HepG2 (cell line): ENCODE data around the gene ZNF75A. TPM values are rescaled to one million over a fixed set of nuclear protein-coding genes. Genes with fewer than 3 reads are reported as not detected.
A peak's percentile ranks its signal among the peaks of the same experiment; 100 is the strongest.

Experiments
- LCORL ChIP-seq, 2 experiments: fragments of 450-650 bp in 1 of 2; sonication (generic) in 1 of 2; formaldehyde crosslinking in 1 of 2; IDR thresholded peaks; 2 replicates each; pipeline versions ENCODE4 v1.5.0 to v1.6.1; 2017 to 2020; ENCODE audit warnings: antibody characterized with exemption in 1 of 2, missing genetic modification reagents in 1 of 2
- NFYB ChIP-seq: sonication (generic); formaldehyde crosslinking; IDR thresholded peaks from 2 replicates; pipeline ENCODE4 v1.4.0; 2020; ENCODE audit warnings: missing genetic modification reagents
- NFYC ChIP-seq: IDR thresholded peaks from 2 replicates; pipeline ENCODE4 v1.6.1; 2016; ENCODE audit warnings: missing genetic modification reagents, missing compliant biosample characterization
- RAD51 ChIP-seq: fragments of 450-650 bp; IDR thresholded peaks from 2 replicates; pipeline ENCODE4 v1.6.1; 2016; ENCODE audit warnings: borderline replicate concordance
- SALL1 ChIP-seq: sonication (generic); formaldehyde crosslinking; IDR thresholded peaks from 2 replicates; pipeline ENCODE4 v1.8.0; 2022; ENCODE audit warnings: mild to moderate bottlenecking, missing genetic modification reagents
- THAP11 ChIP-seq: IDR thresholded peaks from 2 replicates; pipeline ENCODE4 v1.6.1; 2016; ENCODE audit warnings: missing biosample characterization, missing genetic modification reagents
- U2AF2 ChIP-seq: fragments of 200-400 bp; formaldehyde crosslinking; IDR thresholded peaks from 2 replicates; pipeline ENCODE4 v1.6.1; 2017; ENCODE audit warnings: low read depth, mild to moderate bottlenecking, low read length
- ZNF143 ChIP-seq: sonication (generic); formaldehyde crosslinking; IDR thresholded peaks from 2 replicates; pipeline ENCODE4 v1.4.0; 2020; ENCODE audit warnings: missing genetic modification reagents
- ZSCAN22 ChIP-seq: sonication (generic); formaldehyde crosslinking; IDR thresholded peaks from 2 replicates; pipeline ENCODE4 v1.4.0; 2020; ENCODE audit warnings: mild to moderate bottlenecking, missing genetic modification reagents
- polyA plus RNA-seq, 8 experiments: library from polyadenylated mRNA; depleted of rRNA in 3 of 8; stranded (reverse) in 7 of 8; unstranded in 1 of 8; fragments of >200 nt; fragmentation: Illumina TruSeq in 4 of 8; extraction: Trizol in 4 of 8; gene quantifications; 2 replicates each; pipeline versions ENCODE4 v1.2.1 to v1.2.3, GENCODE V29; 2011 to 2016; ENCODE audit warnings: low read depth in 4 of 8, missing spikeins in 1 of 8, mixed read lengths in 1 of 8; ENCODE audit not compliant: insufficient read depth in 1 of 8
- total RNA-seq, 5 experiments: library from RNA; depleted of rRNA; stranded (reverse); fragments of >200 nt; fragmentation: Illumina TruSeq; extraction: Trizol; gene quantifications; 2 replicates each; pipeline ENCODE4 v1.2.3, GENCODE V29; 2016; ENCODE audit warnings: low read depth in 1 of 5
- TF ChIP-seq, protein P1 (sequence below): sonication (generic); formaldehyde crosslinking; IDR thresholded peaks from 2 replicates; pipeline ENCODE4 v1.5.0; 2020; ENCODE audit warnings: missing genetic modification reagents
- TF ChIP-seq, protein P2 (sequence below): sonication (generic); formaldehyde crosslinking; IDR thresholded peaks from 2 replicates; pipeline ENCODE4 v1.4.0; 2020; ENCODE audit warnings: missing genetic modification reagents
- TF ChIP-seq, protein P3 (sequence below): sonication (generic); formaldehyde crosslinking; conservative IDR thresholded peaks from 2 replicates; pipeline ENCODE4 v1.4.0; 2020; ENCODE audit warnings: mild to moderate bottlenecking, missing genetic modification reagents, moderate library complexity
- TF ChIP-seq, protein P4 (sequence below): IDR thresholded peaks from 2 replicates; pipeline ENCODE4 v1.6.1; 2012; ENCODE audit warnings: inconsistent platforms
- TF ChIP-seq, protein P5 (sequence below): sonication (generic); formaldehyde crosslinking; IDR thresholded peaks from 2 replicates; pipeline ENCODE4 v1.5.0; 2020; ENCODE audit warnings: mild to moderate bottlenecking, missing genetic modification reagents
- TF ChIP-seq, protein P6 (sequence below): IDR thresholded peaks from 2 replicates; pipeline ENCODE4 v1.6.1; 2016; ENCODE audit warnings: missing genetic modification reagents, missing compliant biosample characterization
- TF ChIP-seq, protein P7 (sequence below): sonication (generic); formaldehyde crosslinking; IDR thresholded peaks from 2 replicates; pipeline ENCODE4 v1.5.0; 2020; ENCODE audit warnings: mild to moderate bottlenecking, missing genetic modification reagents

ZNF75A gene
- total and polyA plus RNA-seq, 2 of the 13 experiments (the other 11 are each of a cell fraction or from before 2014, with no cell fraction given) = 1.4 to 2.1 TPM

DNA sequence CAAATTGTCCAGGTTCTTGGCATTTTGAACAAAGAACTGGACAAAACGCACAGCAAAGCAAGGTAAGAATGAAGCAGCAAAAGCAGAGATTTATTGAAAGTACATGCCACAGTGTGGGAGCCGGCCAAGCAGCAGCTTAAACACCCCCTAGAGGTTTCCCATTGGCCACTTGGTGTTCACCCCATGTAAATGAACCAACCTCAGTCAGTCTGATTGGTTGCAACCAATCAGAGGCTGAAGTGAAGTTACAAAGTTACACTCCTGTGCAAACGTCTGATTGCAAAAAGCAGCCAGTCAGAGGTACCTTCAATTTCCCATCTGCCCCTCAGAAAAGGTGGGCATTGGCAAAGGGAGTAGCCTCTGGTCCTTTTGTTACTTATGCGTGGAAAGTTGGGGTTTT is 30.8 kb upstream of the ZNF75A start (continued):
- TF ChIP-seq, protein P1, sequence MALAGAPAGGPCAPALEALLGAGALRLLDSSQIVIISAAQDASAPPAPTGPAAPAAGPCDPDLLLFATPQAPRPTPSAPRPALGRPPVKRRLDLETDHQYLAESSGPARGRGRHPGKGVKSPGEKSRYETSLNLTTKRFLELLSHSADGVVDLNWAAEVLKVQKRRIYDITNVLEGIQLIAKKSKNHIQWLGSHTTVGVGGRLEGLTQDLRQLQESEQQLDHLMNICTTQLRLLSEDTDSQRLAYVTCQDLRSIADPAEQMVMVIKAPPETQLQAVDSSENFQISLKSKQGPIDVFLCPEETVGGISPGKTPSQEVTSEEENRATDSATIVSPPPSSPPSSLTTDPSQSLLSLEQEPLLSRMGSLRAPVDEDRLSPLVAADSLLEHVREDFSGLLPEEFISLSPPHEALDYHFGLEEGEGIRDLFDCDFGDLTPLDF (CRISPR knock-in tag) = no peak
- TF ChIP-seq NFYC (CRISPR knock-in tag) (peak; percentile 85), LCORL (IDR thresholded peaks at IDR 0.05) (no peak), LCORL (CRISPR knock-in tag; IDR thresholded peaks at IDR 0.05) (peak; percentile 30; the same call in 1 of the 2 replicates), ZNF143 (peak; percentile 61), SALL1 (CRISPR knock-in tag) (0 out of 2 replicates have a peak, but pooled peaks have one; percentile 15), RAD51 (no peak), THAP11 (CRISPR knock-in tag) (peak; percentile 49; the same call in 1 of the 2 replicates), ZSCAN22 (CRISPR knock-in tag) (no peak), NFYB (peak; percentile 85), U2AF2 (no peak)
- TF ChIP-seq, protein P2, sequence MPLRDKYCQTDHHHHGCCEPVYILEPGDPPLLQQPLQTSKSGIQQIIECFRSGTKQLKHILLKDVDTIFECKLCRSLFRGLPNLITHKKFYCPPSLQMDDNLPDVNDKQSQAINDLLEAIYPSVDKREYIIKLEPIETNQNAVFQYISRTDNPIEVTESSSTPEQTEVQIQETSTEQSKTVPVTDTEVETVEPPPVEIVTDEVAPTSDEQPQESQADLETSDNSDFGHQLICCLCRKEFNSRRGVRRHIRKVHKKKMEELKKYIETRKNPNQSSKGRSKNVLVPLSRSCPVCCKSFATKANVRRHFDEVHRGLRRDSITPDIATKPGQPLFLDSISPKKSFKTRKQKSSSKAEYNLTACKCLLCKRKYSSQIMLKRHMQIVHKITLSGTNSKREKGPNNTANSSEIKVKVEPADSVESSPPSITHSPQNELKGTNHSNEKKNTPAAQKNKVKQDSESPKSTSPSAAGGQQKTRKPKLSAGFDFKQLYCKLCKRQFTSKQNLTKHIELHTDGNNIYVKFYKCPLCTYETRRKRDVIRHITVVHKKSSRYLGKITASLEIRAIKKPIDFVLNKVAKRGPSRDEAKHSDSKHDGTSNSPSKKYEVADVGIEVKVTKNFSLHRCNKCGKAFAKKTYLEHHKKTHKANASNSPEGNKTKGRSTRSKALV (CRISPR knock-in tag) = 0 out of 2 replicates have a peak, but pooled peaks have one; percentile 33
- TF ChIP-seq, protein P3, sequence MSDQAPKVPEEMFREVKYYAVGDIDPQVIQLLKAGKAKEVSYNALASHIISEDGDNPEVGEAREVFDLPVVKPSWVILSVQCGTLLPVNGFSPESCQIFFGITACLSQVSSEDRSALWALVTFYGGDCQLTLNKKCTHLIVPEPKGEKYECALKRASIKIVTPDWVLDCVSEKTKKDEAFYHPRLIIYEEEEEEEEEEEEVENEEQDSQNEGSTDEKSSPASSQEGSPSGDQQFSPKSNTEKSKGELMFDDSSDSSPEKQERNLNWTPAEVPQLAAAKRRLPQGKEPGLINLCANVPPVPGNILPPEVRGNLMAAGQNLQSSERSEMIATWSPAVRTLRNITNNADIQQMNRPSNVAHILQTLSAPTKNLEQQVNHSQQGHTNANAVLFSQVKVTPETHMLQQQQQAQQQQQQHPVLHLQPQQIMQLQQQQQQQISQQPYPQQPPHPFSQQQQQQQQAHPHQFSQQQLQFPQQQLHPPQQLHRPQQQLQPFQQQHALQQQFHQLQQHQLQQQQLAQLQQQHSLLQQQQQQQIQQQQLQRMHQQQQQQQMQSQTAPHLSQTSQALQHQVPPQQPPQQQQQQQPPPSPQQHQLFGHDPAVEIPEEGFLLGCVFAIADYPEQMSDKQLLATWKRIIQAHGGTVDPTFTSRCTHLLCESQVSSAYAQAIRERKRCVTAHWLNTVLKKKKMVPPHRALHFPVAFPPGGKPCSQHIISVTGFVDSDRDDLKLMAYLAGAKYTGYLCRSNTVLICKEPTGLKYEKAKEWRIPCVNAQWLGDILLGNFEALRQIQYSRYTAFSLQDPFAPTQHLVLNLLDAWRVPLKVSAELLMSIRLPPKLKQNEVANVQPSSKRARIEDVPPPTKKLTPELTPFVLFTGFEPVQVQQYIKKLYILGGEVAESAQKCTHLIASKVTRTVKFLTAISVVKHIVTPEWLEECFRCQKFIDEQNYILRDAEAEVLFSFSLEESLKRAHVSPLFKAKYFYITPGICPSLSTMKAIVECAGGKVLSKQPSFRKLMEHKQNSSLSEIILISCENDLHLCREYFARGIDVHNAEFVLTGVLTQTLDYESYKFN (CRISPR knock-in tag) = 0 out of 2 replicates have a peak, but pooled peaks have one; percentile 15
- TF ChIP-seq, protein P4, sequence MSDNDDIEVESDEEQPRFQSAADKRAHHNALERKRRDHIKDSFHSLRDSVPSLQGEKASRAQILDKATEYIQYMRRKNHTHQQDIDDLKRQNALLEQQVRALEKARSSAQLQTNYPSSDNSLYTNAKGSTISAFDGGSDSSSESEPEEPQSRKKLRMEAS = peak; percentile 44; the same call in 1 of the 2 replicates
- TF ChIP-seq, protein P5, sequence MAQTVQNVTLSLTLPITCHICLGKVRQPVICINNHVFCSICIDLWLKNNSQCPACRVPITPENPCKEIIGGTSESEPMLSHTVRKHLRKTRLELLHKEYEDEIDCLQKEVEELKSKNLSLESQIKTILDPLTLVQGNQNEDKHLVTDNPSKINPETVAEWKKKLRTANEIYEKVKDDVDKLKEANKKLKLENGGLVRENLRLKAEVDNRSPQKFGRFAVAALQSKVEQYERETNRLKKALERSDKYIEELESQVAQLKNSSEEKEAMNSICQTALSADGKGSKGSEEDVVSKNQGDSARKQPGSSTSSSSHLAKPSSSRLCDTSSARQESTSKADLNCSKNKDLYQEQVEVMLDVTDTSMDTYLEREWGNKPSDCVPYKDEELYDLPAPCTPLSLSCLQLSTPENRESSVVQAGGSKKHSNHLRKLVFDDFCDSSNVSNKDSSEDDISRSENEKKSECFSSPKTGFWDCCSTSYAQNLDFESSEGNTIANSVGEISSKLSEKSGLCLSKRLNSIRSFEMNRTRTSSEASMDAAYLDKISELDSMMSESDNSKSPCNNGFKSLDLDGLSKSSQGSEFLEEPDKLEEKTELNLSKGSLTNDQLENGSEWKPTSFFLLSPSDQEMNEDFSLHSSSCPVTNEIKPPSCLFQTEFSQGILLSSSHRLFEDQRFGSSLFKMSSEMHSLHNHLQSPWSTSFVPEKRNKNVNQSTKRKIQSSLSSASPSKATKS (CRISPR knock-in tag) = 0 out of 2 replicates have a peak, but pooled peaks have one; percentile 41
- TF ChIP-seq, protein P6, sequence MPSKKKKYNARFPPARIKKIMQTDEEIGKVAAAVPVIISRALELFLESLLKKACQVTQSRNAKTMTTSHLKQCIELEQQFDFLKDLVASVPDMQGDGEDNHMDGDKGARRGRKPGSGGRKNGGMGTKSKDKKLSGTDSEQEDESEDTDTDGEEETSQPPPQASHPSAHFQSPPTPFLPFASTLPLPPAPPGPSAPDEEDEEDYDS (CRISPR knock-in tag) = peak; percentile 98
- TF ChIP-seq, protein P7, sequence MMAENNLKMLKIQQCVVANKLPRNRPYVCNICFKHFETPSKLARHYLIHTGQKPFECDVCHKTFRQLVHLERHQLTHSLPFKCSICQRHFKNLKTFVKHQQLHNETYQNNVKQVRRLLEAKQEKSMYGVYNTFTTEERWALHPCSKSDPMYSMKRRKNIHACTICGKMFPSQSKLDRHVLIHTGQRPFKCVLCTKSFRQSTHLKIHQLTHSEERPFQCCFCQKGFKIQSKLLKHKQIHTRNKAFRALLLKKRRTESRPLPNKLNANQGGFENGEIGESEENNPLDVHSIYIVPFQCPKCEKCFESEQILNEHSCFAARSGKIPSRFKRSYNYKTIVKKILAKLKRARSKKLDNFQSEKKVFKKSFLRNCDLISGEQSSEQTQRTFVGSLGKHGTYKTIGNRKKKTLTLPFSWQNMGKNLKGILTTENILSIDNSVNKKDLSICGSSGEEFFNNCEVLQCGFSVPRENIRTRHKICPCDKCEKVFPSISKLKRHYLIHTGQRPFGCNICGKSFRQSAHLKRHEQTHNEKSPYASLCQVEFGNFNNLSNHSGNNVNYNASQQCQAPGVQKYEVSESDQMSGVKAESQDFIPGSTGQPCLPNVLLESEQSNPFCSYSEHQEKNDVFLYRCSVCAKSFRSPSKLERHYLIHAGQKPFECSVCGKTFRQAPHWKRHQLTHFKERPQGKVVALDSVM (CRISPR knock-in tag) = 0 out of 2 replicates have a peak, but pooled peaks have one; percentile 22
